ENCODE results near the gene FHOD1. TPM values are rescaled to one million over a fixed set of nuclear protein-coding genes. Genes with fewer than 3 reads are reported as not detected.

The FHOD1 gene
- total and polyA plus RNA-seq, 2 donors (not counting 1 experiment from before 2014, with no cell fraction given) = 46.3 to 46.9 TPM

DNA sequence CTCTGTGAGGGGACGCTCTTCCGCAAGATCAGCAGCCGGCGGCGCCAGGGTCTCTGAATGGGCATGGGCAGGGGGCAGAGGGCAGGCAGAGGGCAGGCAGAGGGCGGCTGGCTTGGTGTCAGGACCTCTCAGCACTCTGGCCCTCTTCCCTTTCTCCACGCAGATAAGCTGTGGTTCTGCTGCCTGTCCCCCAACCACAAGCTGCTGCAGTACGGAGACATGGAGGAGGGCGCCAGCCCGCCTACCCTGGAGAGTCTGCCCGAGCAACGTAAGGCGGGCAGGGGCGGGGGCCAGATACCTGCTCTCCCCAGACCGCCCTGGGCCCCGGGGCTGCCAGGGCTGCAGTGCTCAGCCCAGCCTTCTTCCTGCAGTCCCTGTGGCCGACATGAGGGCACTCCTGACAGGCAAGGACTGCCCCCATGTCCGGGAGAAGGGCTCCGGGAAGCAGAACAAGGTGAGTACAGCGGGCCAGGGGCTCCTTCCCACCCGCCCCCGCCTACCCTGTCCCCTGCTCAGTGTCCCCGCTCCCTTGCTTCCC is 44.3 kb downstream of the FHOD1 start:
- Histone ChIP-seq H3K4me1 (ENCODE audit: control insufficient read depth in 2 of 2, insufficient read depth in 2 of 2, low read length in 2 of 2) (no peaks in the 10 kb centered on the region), H3K4me2 (replicated peaks; ENCODE audit: low read depth, low read length, poor library complexity, severe bottlenecking) (no peak overlapping the region), H3K27ac (ENCODE audit: low read length in 2 of 2) (no peak overlapping the region), H3K79me2 (ENCODE audit: control insufficient read depth, insufficient read depth, low read length) (no peaks in the 10 kb centered on the region), H3K9ac (ENCODE audit: low read length) (no peak overlapping the region), H3K36me3 (replicated peaks in 1 of 2; ENCODE audit: control extremely low read depth in 1 of 2, control insufficient read depth in 1 of 2, extremely low read depth in 1 of 2, insufficient read depth in 2 of 2, low read length in 1 of 2) (peaks cover 0 to 31% of the 10 kb centered on the region in 2 experiments), H3K27me3 (replicated peaks in 1 of 4; ENCODE audit: control extremely low read depth in 1 of 4, control insufficient read depth in 3 of 4, insufficient read depth in 4 of 4, low read length in 3 of 4) (no peaks in the 10 kb centered on the region), H2AFZ (ENCODE audit: insufficient read depth, low read depth, low read length, poor library complexity, severe bottlenecking) (no peak overlapping the region), H4K20me1 (ENCODE audit: control insufficient read depth, insufficient read depth, low read length, poor library complexity, severe bottlenecking) (peaks cover 5% of the 10 kb centered on the region), H3K9me3 (ENCODE audit: control extremely low read depth in 1 of 3, control insufficient read depth in 2 of 3, insufficient read depth in 1 of 3, low read length in 2 of 3) (no peaks in the 10 kb centered on the region), H3K4me3 (ENCODE audit: control extremely low read depth in 1 of 5, extremely low read depth in 1 of 5, insufficient read depth in 1 of 5, low read depth in 2 of 5, low read length in 4 of 5) (no peak overlapping the region)
- no peak overlapping the region for H3K27ac Mint-ChIP-seq
- 95% methylated on average over 23 of the region's 23 CpGs for WGBS (ENCODE audit: insufficient coverage)
- intact Hi-C loops (cut with micrococcal nuclease) = no loop called here
- POLR2A ChIA-PET = no interaction called here
- no peak overlapping the region for H3K4me3 Mint-ChIP-seq
- H3K27me3 Mint-ChIP-seq = no peaks in the 10 kb centered on the region
- no peak for DNase-seq
- H3K9me3 Mint-ChIP-seq (ENCODE audit: insufficient read depth) = no peaks in the 10 kb centered on the region
- CTCF ChIA-PET = no interaction called here
- TF ChIP-seq EZH2 (IDR thresholded peaks at IDR 0.05; ENCODE audit: borderline replicate concordance, insufficient read depth, low read depth, low read length, poor library complexity, severe bottlenecking) = no peak
- TF ChIP-seq, protein P1, sequence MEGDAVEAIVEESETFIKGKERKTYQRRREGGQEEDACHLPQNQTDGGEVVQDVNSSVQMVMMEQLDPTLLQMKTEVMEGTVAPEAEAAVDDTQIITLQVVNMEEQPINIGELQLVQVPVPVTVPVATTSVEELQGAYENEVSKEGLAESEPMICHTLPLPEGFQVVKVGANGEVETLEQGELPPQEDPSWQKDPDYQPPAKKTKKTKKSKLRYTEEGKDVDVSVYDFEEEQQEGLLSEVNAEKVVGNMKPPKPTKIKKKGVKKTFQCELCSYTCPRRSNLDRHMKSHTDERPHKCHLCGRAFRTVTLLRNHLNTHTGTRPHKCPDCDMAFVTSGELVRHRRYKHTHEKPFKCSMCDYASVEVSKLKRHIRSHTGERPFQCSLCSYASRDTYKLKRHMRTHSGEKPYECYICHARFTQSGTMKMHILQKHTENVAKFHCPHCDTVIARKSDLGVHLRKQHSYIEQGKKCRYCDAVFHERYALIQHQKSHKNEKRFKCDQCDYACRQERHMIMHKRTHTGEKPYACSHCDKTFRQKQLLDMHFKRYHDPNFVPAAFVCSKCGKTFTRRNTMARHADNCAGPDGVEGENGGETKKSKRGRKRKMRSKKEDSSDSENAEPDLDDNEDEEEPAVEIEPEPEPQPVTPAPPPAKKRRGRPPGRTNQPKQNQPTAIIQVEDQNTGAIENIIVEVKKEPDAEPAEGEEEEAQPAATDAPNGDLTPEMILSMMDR (IDR thresholded peaks at IDR 0.05) = no peak
- H3K4me1 Mint-ChIP-seq = peaks cover 5% of the 10 kb centered on the region
- no peak for ATAC-seq (ENCODE audit: low read depth)

DNA sequence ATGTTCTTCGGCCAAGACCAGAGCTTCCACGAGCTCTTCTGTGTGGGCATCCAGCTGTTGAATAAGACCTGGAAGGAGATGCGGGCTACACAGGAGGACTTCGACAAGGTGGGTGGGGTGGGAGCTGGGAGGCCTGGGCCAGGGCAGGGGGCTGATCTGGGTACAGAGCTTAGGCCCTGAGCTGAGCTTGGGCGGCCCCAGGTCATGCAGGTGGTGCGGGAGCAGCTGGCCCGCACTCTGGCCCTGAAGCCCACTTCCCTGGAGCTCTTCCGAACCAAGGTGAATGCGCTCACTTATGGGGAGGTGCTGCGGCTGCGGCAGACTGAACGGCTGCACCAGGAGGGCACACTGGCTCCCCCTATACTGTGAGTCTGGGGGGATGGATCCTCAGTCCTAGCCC is 44.9 kb downstream of the FHOD1 start:
- peaks cover 11% of the 10 kb centered on the region for H4K20me1 ChIP-seq (ENCODE audit: control insufficient read depth, insufficient read depth, low read length, poor library complexity, severe bottlenecking)
- H3K9me3 Mint-ChIP-seq (ENCODE audit: insufficient read depth) = no peaks in the 10 kb centered on the region
- H3K4me3 Mint-ChIP-seq = no peak overlapping the region
- H3K27me3 ChIP-seq (replicated peaks in 1 of 4; ENCODE audit: control extremely low read depth in 1 of 4, control insufficient read depth in 3 of 4, insufficient read depth in 4 of 4, low read length in 3 of 4) = no peaks in the 10 kb centered on the region
- intact Hi-C loops (cut with micrococcal nuclease) = no loop called here
- POLR2A ChIA-PET = interaction anchor here (0.7 kb wide), 1 partner anchor 204 kb away, joined by 7 read pairs; no protein-coding TSS in a partner anchor
- H3K9ac ChIP-seq (ENCODE audit: low read length) = no peak overlapping the region
- WGBS (ENCODE audit: insufficient coverage) = 98% methylated on average over 12 of the region's 12 CpGs
- no peaks in the 10 kb centered on the region for H3K9me3 ChIP-seq (ENCODE audit: control extremely low read depth in 1 of 3, control insufficient read depth in 2 of 3, insufficient read depth in 1 of 3, low read length in 2 of 3)
- peaks cover 5% of the 10 kb centered on the region for H3K4me1 Mint-ChIP-seq
- no peak overlapping the region for H3K4me3 ChIP-seq (ENCODE audit: control extremely low read depth in 1 of 5, extremely low read depth in 1 of 5, insufficient read depth in 1 of 5, low read depth in 2 of 5, low read length in 4 of 5)
- DNase-seq (no peak), ATAC-seq (ENCODE audit: low read depth) (no peak)
- TF ChIP-seq, protein P1 (IDR thresholded peaks at IDR 0.05) = no peak
- no peak for TF ChIP-seq EZH2 (IDR thresholded peaks at IDR 0.05; ENCODE audit: borderline replicate concordance, insufficient read depth, low read depth, low read length, poor library complexity, severe bottlenecking)
- H2AFZ ChIP-seq (ENCODE audit: insufficient read depth, low read depth, low read length, poor library complexity, severe bottlenecking) = no peak overlapping the region
- no peaks in the 10 kb centered on the region for H3K79me2 ChIP-seq (ENCODE audit: control insufficient read depth, insufficient read depth, low read length)
- no peak overlapping the region for H3K27ac ChIP-seq (ENCODE audit: low read length in 2 of 2)
- peaks cover 0 to 37% of the 10 kb centered on the region in 2 experiments for H3K36me3 ChIP-seq (replicated peaks in 1 of 2; ENCODE audit: control extremely low read depth in 1 of 2, control insufficient read depth in 1 of 2, extremely low read depth in 1 of 2, insufficient read depth in 2 of 2, low read length in 1 of 2)
- no peaks in the 10 kb centered on the region for H3K4me1 ChIP-seq (ENCODE audit: control insufficient read depth in 2 of 2, insufficient read depth in 2 of 2, low read length in 2 of 2)
- no peak overlapping the region for H3K4me2 ChIP-seq (replicated peaks; ENCODE audit: low read depth, low read length, poor library complexity, severe bottlenecking)
- CTCF ChIA-PET = no interaction called here
- no peak overlapping the region for H3K27ac Mint-ChIP-seq
- H3K27me3 Mint-ChIP-seq = no peaks in the 10 kb centered on the region

Measured in B cell (primary cell).